Kidney (tissue), 14 donors: ENCODE measurements around the gene KRT6B. TPM values are rescaled to one million over a fixed set of nuclear protein-coding genes. Genes with fewer than 3 reads are reported as not detected.

Experiments used
- DNase-seq, 5 donors: peaks; one replicate each; pipeline ENCODE4 v3.0.0-alpha.2; 2013 to 2020
- FAIRE-seq: peaks from 2 replicates; lab custom pipeline; 2012; peaks lifted over from hg19 to GRCh38; lab: Jason Lieb, UNC
- H3K27ac ChIP-seq, 2 donors: one replicate each; pipeline ENCODE4 v1.7.0; 2013; ENCODE audit warnings: low read depth in 2 of 2, low read length in 2 of 2, inconsistent platforms in 1 of 2
- H3K27me3 ChIP-seq: one replicate; pipeline ENCODE4 v1.7.1; 2013; ENCODE audit warnings: low read length, inconsistent platforms; ENCODE audit not compliant: control insufficient read depth, insufficient read depth
- H3K36me3 ChIP-seq, 3 donors: one replicate each; pipeline versions ENCODE4 v1.7.0 to v1.7.1; 2013; ENCODE audit warnings: low read length in 3 of 3, control low read depth in 1 of 3, inconsistent platforms in 1 of 3; ENCODE audit not compliant: insufficient read depth in 3 of 3, control insufficient read depth in 2 of 3
- H3K4me1 ChIP-seq, 3 donors: one replicate each; pipeline versions ENCODE4 v1.7.0 to v1.7.1; 2013; ENCODE audit warnings: low read length in 3 of 3, inconsistent platforms in 1 of 3, low read depth in 1 of 3; ENCODE audit not compliant: control insufficient read depth in 2 of 3, insufficient read depth in 2 of 3
- H3K4me3 ChIP-seq, 3 donors: one replicate each; pipeline versions ENCODE4 v1.7.0 to v1.8.1; 2013; ENCODE audit warnings: low read length in 3 of 3, control low read depth in 1 of 3, inconsistent platforms in 1 of 3
- H3K9ac ChIP-seq, 3 donors: one replicate each; pipeline versions ENCODE4 v1.7.0 to v1.7.1; 2013; ENCODE audit warnings: low read length in 3 of 3, control low read depth in 1 of 3, inconsistent platforms in 1 of 3
- H3K9me3 ChIP-seq, 3 donors: one replicate each; pipeline versions ENCODE4 v1.7.0 to v1.7.1; 2013; ENCODE audit warnings: low read length in 3 of 3, control low read depth in 1 of 3, inconsistent platforms in 1 of 3; ENCODE audit not compliant: control insufficient read depth in 2 of 3, insufficient read depth in 1 of 3
- CTCF ChIP-seq: IDR thresholded peaks from 3 replicates; pipeline ENCODE4 v1.5.1; 2012; ENCODE audit warnings: mild to moderate bottlenecking, moderate library complexity, borderline replicate concordance; ENCODE audit not compliant: insufficient read depth; ENCODE audit errors: extremely low read depth
- intact Hi-C: fragments of 100-400 bp; cut with DNase I; formaldehyde crosslinking; loops from one replicate; pipeline ENCODE4 v1.11.1; 2022
- polyA plus RNA-seq: library from polyadenylated mRNA; stranded (reverse); fragments of 350-450 nt; fragmentation: Illumina TruSeq; extraction: RNeasy Lipid Tissue Mini Kit (QIAGEN cat#74804); gene quantifications from one replicate; pipeline ENCODE4 v1.2.3, GENCODE V29; 2014; ENCODE audit warnings: low read depth, low replicate concordance; ENCODE audit not compliant: insufficient read depth
- total RNA-seq: library from RNA; stranded (reverse); fragmentation: NEBNext Ultra II Directional; extraction: Animal tissue kit (Norgen Biotek cat#: 25700); gene quantifications from one replicate; pipeline ENCODE4 v1.2.1, GENCODE V29; 2021
- donor health status: control.
- donor health status: control.
- donor health status: control.
- donor health status: control.
- donor health status: control.
- donor health status: DM: yes; HTN: yes; CAD: no.
- donor health status: Normal renal cell carcinoma (clear cell type).

The KRT6B gene
- total and polyA plus RNA-seq, 2 donors from 2014 or later: not detected

GRCh38 chr12:52439420-52439819 is 12.5 kb downstream of the KRT6B start:
- no peak overlapping the region for H3K27ac ChIP-seq
- FAIRE-seq (no peak), DNase-seq (no peak)
- no peak for TF ChIP-seq CTCF
- H3K9ac ChIP-seq: no peak overlapping the region
- H3K27me3 ChIP-seq: no peaks in the 10 kb centered on the region
- no peak overlapping the region for H3K4me3 ChIP-seq
- intact Hi-C loops: no loop called here
- H3K36me3 ChIP-seq: no peaks in the 10 kb centered on the region
- H3K4me1 ChIP-seq: no peaks in the 10 kb centered on the region
- no peaks in the 10 kb centered on the region for H3K9me3 ChIP-seq

- H3K27ac ChIP-seq: no peak overlapping the region
- no peaks in the 10 kb centered on the region for H3K36me3 ChIP-seq
- no peak for TF ChIP-seq CTCF
- no peaks in the 10 kb centered on the region for H3K9me3 ChIP-seq
- H3K27me3 ChIP-seq: no peaks in the 10 kb centered on the region
- intact Hi-C loops: no loop called here
- FAIRE-seq (no peak), DNase-seq (no peak)
- H3K4me3 ChIP-seq: no peak overlapping the region
- H3K4me1 ChIP-seq: no peaks in the 10 kb centered on the region
- no peak overlapping the region for H3K9ac ChIP-seq
Measured at GRCh38 chr12:52438305-52439301, 13.3 kb downstream of the KRT6B start.

GRCh38 chr12:52437508-52437907 is 14.4 kb downstream of the KRT6B start:
- FAIRE-seq (no peak), DNase-seq (no peak)
- no peak overlapping the region for H3K4me3 ChIP-seq
- intact Hi-C loops: no loop called here
- no peaks in the 10 kb centered on the region for H3K9me3 ChIP-seq
- no peaks in the 10 kb centered on the region for H3K36me3 ChIP-seq
- no peaks in the 10 kb centered on the region for H3K4me1 ChIP-seq
- no peak overlapping the region for H3K9ac ChIP-seq
- TF ChIP-seq CTCF: no peak
- H3K27me3 ChIP-seq: no peaks in the 10 kb centered on the region
- H3K27ac ChIP-seq: no peak overlapping the region
